CD4-positive, CD25-positive, alpha-beta regulatory T cell (primary cell): ENCODE results near the gene PRKG1. TPM values are rescaled to one million over a fixed set of nuclear protein-coding genes. Genes with fewer than 3 reads are reported as not detected.
"Not testable (repeated sequence)": the region's sequence is repeated elsewhere in the genome, so short reads cannot be mapped to it uniquely, and the experiment has no call there.

Source experiments
- ATAC-seq, 2 donors: fragments of 150-1000 bp; cut with Tn5 transposase; one replicate each; pipeline ENCODE4 v1.10.0; 2021; ENCODE audit warnings: low read depth in 2 of 2, moderate number of reproducible peaks in 2 of 2, moderate library complexity in 1 of 2
- DNase-seq, 3 donors: peaks; one replicate each; pipeline versions ENCODE4 v3.0.0 to v3.0.0-alpha.2; 2012 to 2022; ENCODE audit warnings: mixed read lengths in 1 of 3
- H3K27ac ChIP-seq: one replicate; pipeline ENCODE4 v1.7.0; 2013; ENCODE audit warnings: mild to moderate bottlenecking, low read length; ENCODE audit not compliant: insufficient read depth, poor library complexity, severe bottlenecking
- H3K27me3 ChIP-seq: one replicate; pipeline ENCODE4 v1.7.0; 2013; ENCODE audit warnings: low read length; ENCODE audit not compliant: control insufficient read depth, insufficient read depth
- H3K36me3 ChIP-seq: one replicate; pipeline ENCODE4 v1.7.0; 2013; ENCODE audit warnings: mild to moderate bottlenecking, low read length, moderate library complexity; ENCODE audit not compliant: control insufficient read depth, insufficient read depth
- H3K4me1 ChIP-seq: 2 replicates; pipeline ENCODE4 v1.7.0; 2013; ENCODE audit warnings: mild to moderate bottlenecking, low read length; ENCODE audit not compliant: insufficient read depth, control insufficient read depth, poor library complexity, severe bottlenecking
- H3K4me3 ChIP-seq: one replicate; pipeline ENCODE4 v1.7.0; 2013; ENCODE audit warnings: low read depth, mild to moderate bottlenecking, low read length, moderate library complexity
- H3K9me3 ChIP-seq, 2 experiments: 1 replicate in 1 of 2; 2 replicates in 1 of 2; pipeline ENCODE4 v1.7.0; 2013; ENCODE audit warnings: low read length in 2 of 2, mild to moderate bottlenecking in 1 of 2, moderate library complexity in 1 of 2; ENCODE audit not compliant: control insufficient read depth in 2 of 2
- H3K27ac Mint-ChIP-seq, 3 donors: one replicate each; pipeline ENCODE4 v1.8.0; 2020 to 2022; ENCODE audit warnings: mild to moderate bottlenecking in 3 of 3, mixed read lengths in 3 of 3, moderate library complexity in 2 of 3
- H3K27me3 Mint-ChIP-seq: one replicate; pipeline ENCODE4 v1.8.0; 2022; ENCODE audit warnings: mild to moderate bottlenecking, mixed read lengths
- H3K36me3 Mint-ChIP-seq: one replicate; pipeline ENCODE4 v1.8.0; 2020; ENCODE audit warnings: mixed read lengths
- H3K4me1 Mint-ChIP-seq, 4 donors: one replicate each; pipeline ENCODE4 v1.8.0; 2020 to 2022; ENCODE audit warnings: mixed read lengths in 4 of 4, mild to moderate bottlenecking in 1 of 4
- H3K4me3 Mint-ChIP-seq, 4 donors: one replicate each; pipeline ENCODE4 v1.8.0; 2020 to 2022; ENCODE audit warnings: mild to moderate bottlenecking in 4 of 4, mixed read lengths in 4 of 4, moderate library complexity in 3 of 4
- H3K9me3 Mint-ChIP-seq, 7 donors: one replicate each; pipeline ENCODE4 v1.8.0; 2020 to 2022; ENCODE audit warnings: mixed read lengths in 7 of 7, mild to moderate bottlenecking in 3 of 7, moderate library complexity in 2 of 7
- polyA plus RNA-seq, 4 donors: library from polyadenylated mRNA; unstranded; fragments of 300-500 nt; fragmentation: Illumina TruSeq; gene quantifications; one replicate each; pipeline ENCODE4 v1.2.3, GENCODE V29; 2021
- total RNA-seq: library from RNA; stranded (reverse); gene quantifications from one replicate; pipeline ENCODE4 v1.2.3, GENCODE V29; 2022

Gene PRKG1
- total and polyA plus RNA-seq, 5 donors from 2014 or later = 0.30 TPM; not detected in 4

DNA sequence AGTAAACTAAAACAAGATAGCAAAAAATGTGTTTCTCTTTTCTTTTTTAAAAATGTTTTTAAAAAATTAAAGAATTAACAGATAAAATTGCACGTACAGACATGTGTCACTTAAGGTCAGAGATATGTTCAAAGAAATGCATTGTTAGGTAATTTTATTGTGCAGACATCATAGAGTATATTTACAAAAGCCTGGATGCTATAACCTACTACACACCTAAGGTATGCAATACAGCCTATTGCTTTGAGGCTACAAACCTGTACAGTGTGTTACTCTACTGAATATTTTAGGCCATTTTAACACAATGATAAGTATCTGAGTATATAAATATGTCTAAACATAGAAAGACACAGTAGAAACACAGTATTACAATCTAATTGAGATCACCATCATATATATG lies 253.1 kb downstream of the PRKG1 start:
- Mint-ChIP-seq H3K36me3 (no peaks in the 10 kb centered on the region), H3K27ac (no peak overlapping the region), H3K4me3 (no peak overlapping the region), H3K4me1 (no peaks in the 10 kb centered on the region), H3K9me3 (peaks cover 0 to 3% (median 1%) of the 10 kb centered on the region in 7 donors), H3K27me3 (no peaks in the 10 kb centered on the region)
- Histone ChIP-seq H3K27ac (no peak overlapping the region), H3K4me1 (no peaks in the 10 kb centered on the region), H3K4me3 (no peak overlapping the region), H3K9me3 (no peaks in the 10 kb centered on the region), H3K36me3 (no peaks in the 10 kb centered on the region), H3K27me3 (no peaks in the 10 kb centered on the region)
- ATAC-seq = no peak
- DNase-seq = no peak

DNA sequence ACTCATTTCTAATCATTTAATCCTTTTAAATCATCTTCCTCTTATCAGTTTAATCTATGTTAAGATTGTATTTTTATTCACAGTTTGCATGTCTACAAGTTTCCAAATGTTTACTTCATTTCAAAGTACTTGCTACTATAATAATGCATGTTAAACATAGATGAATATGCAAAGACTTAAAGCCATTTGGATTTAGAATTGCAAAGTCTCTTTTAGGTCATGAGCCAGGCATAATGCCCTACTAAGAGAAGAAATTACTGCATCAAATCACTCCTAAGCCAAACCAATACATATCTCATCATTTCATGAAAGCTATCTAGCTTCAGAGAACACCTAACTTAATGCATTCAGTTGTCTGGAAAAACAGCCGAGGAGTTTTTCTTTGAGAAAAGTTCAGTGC lies 266.1 kb downstream of the PRKG1 start:
- H3K9me3 ChIP-seq = no peaks in the 10 kb centered on the region

DNA sequence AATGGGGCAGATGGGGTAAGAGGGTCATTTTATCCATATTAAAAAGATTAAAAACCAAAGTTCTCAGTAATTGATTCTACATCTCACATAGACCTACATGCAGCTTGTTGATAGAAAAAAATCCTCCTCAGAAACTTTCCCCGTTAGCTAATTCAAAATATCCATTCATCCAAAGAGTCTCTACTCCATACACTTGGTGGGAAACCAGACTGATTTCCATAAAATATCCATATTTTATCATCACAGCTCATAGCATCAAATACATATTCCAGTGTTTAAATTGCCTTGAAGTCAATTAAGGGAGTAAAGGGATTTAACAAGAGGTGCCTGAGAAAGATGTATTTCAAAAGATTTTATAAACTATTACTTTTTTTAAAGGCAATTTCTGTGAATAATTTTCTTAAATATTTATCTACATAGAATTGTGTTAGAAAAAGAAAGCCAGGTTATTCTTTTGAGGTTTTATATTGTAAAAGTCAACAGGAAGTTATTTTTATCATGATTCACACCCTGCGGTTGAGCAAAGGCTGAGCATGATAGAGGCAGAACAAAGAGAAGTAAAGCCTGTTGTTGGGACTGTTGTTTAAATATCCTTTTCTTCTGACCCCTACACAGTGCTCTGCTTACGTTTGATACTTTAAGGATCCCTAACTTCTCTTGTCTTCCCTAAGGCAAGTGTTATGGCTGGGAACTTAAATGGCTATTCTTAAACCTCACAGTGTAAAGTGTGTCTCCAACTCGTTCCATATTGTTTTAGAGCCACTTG lies 266.7 kb downstream of the PRKG1 start:
- H3K27ac ChIP-seq = no peak overlapping the region
- Mint-ChIP-seq H3K4me3 (no peak overlapping the region), H3K4me1 (no peaks in the 10 kb centered on the region), H3K27me3 (no peaks in the 10 kb centered on the region), H3K36me3 (no peaks in the 10 kb centered on the region), H3K27ac (no peak overlapping the region), H3K9me3 (peaks cover 0 to 5% (median 0%) of the 10 kb centered on the region in 7 donors)
- no peaks in the 10 kb centered on the region for H3K4me1 ChIP-seq
- H3K9me3 ChIP-seq = no peaks in the 10 kb centered on the region
- DNase-seq (no peak), ATAC-seq (no peak)
- H3K4me3 ChIP-seq = no peak overlapping the region
- no peaks in the 10 kb centered on the region for H3K27me3 ChIP-seq
- no peaks in the 10 kb centered on the region for H3K36me3 ChIP-seq

More for the DNA sequence above, 266.1 kb downstream of the PRKG1 start:
- no peak overlapping the region for H3K4me3 ChIP-seq
- Mint-ChIP-seq H3K27ac (no peak overlapping the region), H3K4me3 (no peak overlapping the region), H3K9me3 (peaks cover 0 to 5% (median 0%) of the 10 kb centered on the region in 7 donors), H3K36me3 (no peaks in the 10 kb centered on the region), H3K27me3 (no peaks in the 10 kb centered on the region), H3K4me1 (no peaks in the 10 kb centered on the region)
- no peak overlapping the region for H3K27ac ChIP-seq
- no peaks in the 10 kb centered on the region for H3K27me3 ChIP-seq
- no peaks in the 10 kb centered on the region for H3K36me3 ChIP-seq
- ATAC-seq (no peak), DNase-seq (no peak)
- H3K4me1 ChIP-seq = no peaks in the 10 kb centered on the region

DNA sequence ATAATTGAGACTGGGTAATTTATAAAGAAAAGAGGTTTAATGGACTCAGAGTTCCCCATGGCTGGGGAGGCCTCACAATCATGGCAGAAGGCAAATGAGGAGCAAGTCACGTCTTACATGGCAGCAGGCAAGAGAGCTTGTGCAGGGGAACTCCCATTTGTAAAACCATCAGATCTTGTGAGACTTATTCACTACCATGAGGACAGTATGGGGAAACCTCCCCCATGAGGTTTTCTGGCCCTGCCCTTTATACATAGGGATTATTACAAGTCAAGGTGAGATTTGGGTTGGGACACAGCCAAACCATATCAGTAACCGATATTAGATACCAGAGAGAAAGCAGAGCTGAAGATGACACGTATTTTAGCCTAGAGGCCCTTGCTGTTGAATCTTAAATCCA lies 267.5 kb downstream of the PRKG1 start:
- H3K27me3 ChIP-seq, DNase-seq, H3K36me3 ChIP-seq, H3K36me3 Mint-ChIP-seq, H3K27ac ChIP-seq, H3K4me1 ChIP-seq, H3K27me3 Mint-ChIP-seq, H3K4me3 ChIP-seq, H3K4me1 Mint-ChIP-seq, H3K9me3 Mint-ChIP-seq, H3K9me3 ChIP-seq, ATAC-seq, H3K27ac Mint-ChIP-seq, H3K4me3 Mint-ChIP-seq: not testable (repeated sequence)

DNA sequence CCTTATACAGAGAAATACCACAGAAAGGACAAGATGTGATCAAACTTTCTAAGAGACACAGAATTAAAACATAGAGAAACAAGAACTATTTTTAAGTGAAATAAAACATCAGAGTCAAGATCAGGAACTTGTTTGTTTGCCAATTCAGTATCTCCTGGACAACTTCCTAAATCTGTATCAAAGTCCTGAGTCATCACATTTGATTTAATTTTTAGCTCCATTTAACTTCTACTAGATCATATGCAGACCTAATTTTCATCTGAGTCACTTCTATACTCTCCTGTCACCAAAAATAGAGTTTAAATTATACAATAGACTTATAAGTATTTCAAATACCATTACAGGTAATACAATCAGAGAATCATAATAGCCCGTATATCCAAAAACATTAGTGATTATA lies 268.1 kb downstream of the PRKG1 start:
- H3K27ac Mint-ChIP-seq = no peak overlapping the region
- no peaks in the 10 kb centered on the region for H3K36me3 Mint-ChIP-seq
- no peaks in the 10 kb centered on the region for H3K27me3 ChIP-seq
- H3K4me3 Mint-ChIP-seq = no peak overlapping the region
- no peak overlapping the region for H3K27ac ChIP-seq
- no peaks in the 10 kb centered on the region for H3K27me3 Mint-ChIP-seq
- H3K4me3 ChIP-seq = no peak overlapping the region
- no peaks in the 10 kb centered on the region for H3K4me1 Mint-ChIP-seq
- DNase-seq (no peak), ATAC-seq (no peak)
- H3K9me3 Mint-ChIP-seq = peaks cover 0 to 5% (median 0%) of the 10 kb centered on the region in 7 donors
- H3K9me3 ChIP-seq = no peaks in the 10 kb centered on the region
- no peaks in the 10 kb centered on the region for H3K4me1 ChIP-seq
- H3K36me3 ChIP-seq = no peaks in the 10 kb centered on the region

DNA sequence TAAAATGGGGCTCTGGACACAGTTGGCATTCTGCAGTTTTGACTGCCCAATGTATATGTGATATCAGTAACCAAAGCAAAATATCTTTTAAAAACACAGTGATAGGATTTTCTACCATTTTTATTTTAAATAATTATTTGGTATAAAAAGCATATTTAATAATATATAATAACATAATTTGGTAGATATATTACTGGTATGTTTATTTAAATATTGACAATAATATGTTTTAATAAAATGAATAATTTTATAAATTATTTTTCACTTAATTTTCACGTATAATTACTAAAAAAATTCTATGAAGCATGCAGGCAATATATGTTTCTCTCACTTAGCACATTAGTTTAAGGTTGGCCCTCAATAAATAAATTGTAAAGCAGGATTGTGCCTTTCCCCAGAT lies 269.1 kb downstream of the PRKG1 start:
- no peaks in the 10 kb centered on the region for H3K4me1 Mint-ChIP-seq
- Histone ChIP-seq H3K27me3 (no peaks in the 10 kb centered on the region), H3K27ac (no peak overlapping the region), H3K9me3 (no peaks in the 10 kb centered on the region), H3K4me3 (no peak overlapping the region), H3K4me1 (no peaks in the 10 kb centered on the region), H3K36me3 (no peaks in the 10 kb centered on the region)
- H3K36me3 Mint-ChIP-seq = no peaks in the 10 kb centered on the region
- no peak for DNase-seq
- no peak for ATAC-seq
- H3K27ac Mint-ChIP-seq = no peak overlapping the region
- H3K4me3 Mint-ChIP-seq = no peak overlapping the region
- H3K9me3 Mint-ChIP-seq = peaks cover 0 to 4% (median 0%) of the 10 kb centered on the region in 7 donors
- no peaks in the 10 kb centered on the region for H3K27me3 Mint-ChIP-seq

DNA sequence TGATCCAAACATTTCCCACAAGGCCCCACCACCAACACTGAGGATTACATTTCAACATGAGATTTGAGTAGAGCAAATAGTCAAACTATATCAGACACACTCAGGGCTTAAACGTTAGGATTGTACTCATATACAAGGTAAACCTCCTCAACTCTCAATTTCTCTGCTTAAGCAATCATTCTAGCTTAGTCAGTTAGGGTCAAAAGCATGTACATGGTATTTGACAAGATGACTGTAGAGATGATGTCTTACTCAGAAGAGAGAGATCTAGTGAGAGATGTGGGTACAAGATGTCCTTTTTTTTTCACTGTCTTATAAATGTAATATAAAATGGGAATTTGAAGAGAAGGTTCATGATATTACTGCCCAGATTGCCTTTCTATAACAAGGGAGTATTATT lies 270.1 kb downstream of the PRKG1 start:
- Histone ChIP-seq H3K27me3 (no peaks in the 10 kb centered on the region), H3K9me3 (no peaks in the 10 kb centered on the region), H3K27ac (no peak overlapping the region), H3K4me3 (no peak overlapping the region), H3K4me1 (no peaks in the 10 kb centered on the region), H3K36me3 (no peaks in the 10 kb centered on the region)
- Mint-ChIP-seq H3K27me3 (no peaks in the 10 kb centered on the region), H3K4me1 (no peaks in the 10 kb centered on the region), H3K9me3 (peaks cover 0 to 4% (median 0%) of the 10 kb centered on the region in 7 donors), H3K36me3 (no peaks in the 10 kb centered on the region), H3K27ac (no peak overlapping the region), H3K4me3 (no peak overlapping the region)
- DNase-seq (no peak), ATAC-seq (no peak)

DNA sequence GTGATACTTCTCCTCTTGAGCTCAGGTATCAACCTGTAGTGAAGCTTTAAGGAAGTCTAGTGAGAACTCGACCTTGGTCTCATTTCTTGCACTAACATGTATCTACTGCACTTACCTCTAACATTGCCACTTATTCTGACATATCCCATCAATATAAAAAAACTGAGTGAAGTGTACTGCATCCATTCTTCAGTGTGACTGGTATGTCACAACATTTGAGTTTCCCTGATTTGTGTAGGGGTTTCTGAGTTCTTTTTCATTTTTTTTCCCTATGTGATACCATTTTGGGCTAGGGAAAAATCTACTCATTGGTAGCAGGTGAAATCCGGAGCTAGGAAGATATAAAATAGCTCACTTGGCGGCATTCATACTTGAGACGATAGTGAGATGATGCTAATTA lies 274.3 kb downstream of the PRKG1 start:
- Mint-ChIP-seq H3K27ac (no peak overlapping the region), H3K4me3 (no peak overlapping the region), H3K9me3 (peaks cover 0 to 9% (median 2%) of the 10 kb centered on the region in 7 donors), H3K4me1 (no peaks in the 10 kb centered on the region), H3K36me3 (no peaks in the 10 kb centered on the region), H3K27me3 (no peaks in the 10 kb centered on the region)
- Histone ChIP-seq H3K4me1 (no peaks in the 10 kb centered on the region), H3K4me3 (no peak overlapping the region), H3K9me3 (no peaks in the 10 kb centered on the region), H3K36me3 (no peaks in the 10 kb centered on the region), H3K27ac (no peak overlapping the region), H3K27me3 (no peaks in the 10 kb centered on the region)
- no peak for DNase-seq
- ATAC-seq = no peak
